ENCODE measurements around the gene IL1RAPL2. TPM values are rescaled to one million over a fixed set of nuclear protein-coding genes. Genes with fewer than 3 reads are reported as not detected.
"Not testable (repeated sequence)": the region's sequence is repeated elsewhere in the genome, so short reads cannot be mapped to it uniquely, and the experiment has no call there.

Gene IL1RAPL2
- total and polyA plus RNA-seq, 7 donors, result not detected

DNA sequence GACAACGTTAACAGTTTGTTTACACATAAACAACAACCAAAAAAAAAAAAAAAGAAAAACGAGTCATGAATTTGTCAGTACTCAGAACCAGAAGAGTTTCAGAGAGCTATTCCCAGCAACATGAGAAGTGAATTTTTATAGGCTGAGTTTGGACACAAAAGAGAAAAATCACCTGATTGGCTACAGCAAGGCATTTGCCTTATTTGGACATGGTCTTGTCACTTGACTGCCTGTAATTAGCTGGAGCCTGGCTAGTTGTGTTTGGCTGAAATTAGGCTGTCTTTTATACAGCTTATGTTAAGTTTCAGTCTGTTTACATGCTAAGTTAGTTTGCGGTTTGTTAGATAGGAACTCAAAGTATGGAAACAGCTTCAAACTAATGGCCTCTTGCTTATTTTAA is 655.4 kb downstream of the IL1RAPL2 start:
- ATAC-seq, result no peak
- 77 to 92% (median 82%) methylated on average over 3 of the region's 3 CpGs for WGBS, 3 donors

DNA sequence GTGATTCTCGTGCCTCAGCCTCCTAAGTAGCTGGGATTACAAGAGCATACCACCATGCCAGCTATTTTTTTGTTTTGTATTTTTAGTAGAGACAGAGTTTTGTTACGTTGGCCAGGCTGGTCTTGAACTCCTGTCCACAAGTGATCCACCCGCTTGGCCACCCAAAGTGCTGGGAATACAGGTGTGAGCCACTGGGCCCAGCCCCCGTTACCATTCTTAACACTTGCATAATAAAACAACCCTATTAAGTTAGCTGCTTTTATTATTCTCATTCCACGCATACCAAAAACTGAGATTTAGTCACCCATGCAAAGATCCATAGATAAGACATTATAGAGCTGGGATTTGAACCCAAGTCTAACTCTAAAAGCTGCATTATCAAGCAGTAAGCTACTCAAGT is 660.5 kb downstream of the IL1RAPL2 start:
- DNase-seq (no peak), ATAC-seq (no peak)
- TF ChIP-seq, protein P1, sequence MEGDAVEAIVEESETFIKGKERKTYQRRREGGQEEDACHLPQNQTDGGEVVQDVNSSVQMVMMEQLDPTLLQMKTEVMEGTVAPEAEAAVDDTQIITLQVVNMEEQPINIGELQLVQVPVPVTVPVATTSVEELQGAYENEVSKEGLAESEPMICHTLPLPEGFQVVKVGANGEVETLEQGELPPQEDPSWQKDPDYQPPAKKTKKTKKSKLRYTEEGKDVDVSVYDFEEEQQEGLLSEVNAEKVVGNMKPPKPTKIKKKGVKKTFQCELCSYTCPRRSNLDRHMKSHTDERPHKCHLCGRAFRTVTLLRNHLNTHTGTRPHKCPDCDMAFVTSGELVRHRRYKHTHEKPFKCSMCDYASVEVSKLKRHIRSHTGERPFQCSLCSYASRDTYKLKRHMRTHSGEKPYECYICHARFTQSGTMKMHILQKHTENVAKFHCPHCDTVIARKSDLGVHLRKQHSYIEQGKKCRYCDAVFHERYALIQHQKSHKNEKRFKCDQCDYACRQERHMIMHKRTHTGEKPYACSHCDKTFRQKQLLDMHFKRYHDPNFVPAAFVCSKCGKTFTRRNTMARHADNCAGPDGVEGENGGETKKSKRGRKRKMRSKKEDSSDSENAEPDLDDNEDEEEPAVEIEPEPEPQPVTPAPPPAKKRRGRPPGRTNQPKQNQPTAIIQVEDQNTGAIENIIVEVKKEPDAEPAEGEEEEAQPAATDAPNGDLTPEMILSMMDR (IDR thresholded peaks at IDR 0.05), result no peak
- no peak overlapping the region for H3K4me3 ChIP-seq
- WGBS, 3 donors, result 77 to 94% (median 85%) methylated on average over 5 of the region's 5 CpGs
- intact Hi-C loops (cut with DNase I), result no loop called here
- no peaks in the 10 kb centered on the region for H3K4me1 ChIP-seq
- H3K36me3 ChIP-seq (ENCODE audit: insufficient read depth in 1 of 2, low read depth in 1 of 2), result no peaks in the 10 kb centered on the region
- H3K9me3 ChIP-seq, result no peaks in the 10 kb centered on the region
- H3K27me3 ChIP-seq (ENCODE audit: insufficient read depth in 3 of 3, low read length in 2 of 3), result peaks cover 0 to 15% (median 0%) of the 10 kb centered on the region in 3 donors
- H3K27ac ChIP-seq, result no peak overlapping the region

More for the DNA sequence above, 655.4 kb downstream of the IL1RAPL2 start:
- no peaks in the 10 kb centered on the region for H3K4me1 ChIP-seq
- H3K36me3 ChIP-seq (ENCODE audit: insufficient read depth in 1 of 2, low read depth in 1 of 2), result no peaks in the 10 kb centered on the region
- no peak overlapping the region for H3K4me3 ChIP-seq
- TF ChIP-seq, protein P1 (IDR thresholded peaks at IDR 0.05), result no peak
- intact Hi-C loops (cut with DNase I), result no loop called here
- no peak for DNase-seq
- H3K9me3 ChIP-seq, result no peaks in the 10 kb centered on the region
- H3K27me3 ChIP-seq (ENCODE audit: insufficient read depth in 3 of 3, low read length in 2 of 3), result peaks cover 0 to 15% (median 0%) of the 10 kb centered on the region in 3 donors
- no peak overlapping the region for H3K27ac ChIP-seq

DNA sequence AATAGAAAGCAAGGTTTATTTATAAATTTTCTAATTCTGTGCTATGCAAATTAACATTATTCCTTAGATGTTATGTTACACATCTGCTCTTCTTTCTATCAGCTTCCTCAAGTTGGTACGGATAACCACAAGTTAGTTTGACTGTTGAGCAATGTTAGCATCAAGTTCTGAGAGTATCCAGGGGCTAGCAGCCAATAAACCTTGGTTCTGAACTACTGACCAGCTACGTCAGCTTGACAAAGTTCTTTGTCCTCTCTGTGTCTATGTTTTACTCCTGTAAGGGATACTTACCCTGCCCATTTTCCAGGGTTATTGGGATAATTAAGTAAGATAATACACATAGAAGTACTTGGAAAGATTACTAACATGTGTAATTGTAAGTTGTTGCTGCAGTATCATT is 662.6 kb downstream of the IL1RAPL2 start:
- WGBS, 3 donors, result 52 to 82% (median 61%) methylated on average over 2 of the region's 2 CpGs
- intact Hi-C loops (cut with DNase I), result no loop called here

DNA sequence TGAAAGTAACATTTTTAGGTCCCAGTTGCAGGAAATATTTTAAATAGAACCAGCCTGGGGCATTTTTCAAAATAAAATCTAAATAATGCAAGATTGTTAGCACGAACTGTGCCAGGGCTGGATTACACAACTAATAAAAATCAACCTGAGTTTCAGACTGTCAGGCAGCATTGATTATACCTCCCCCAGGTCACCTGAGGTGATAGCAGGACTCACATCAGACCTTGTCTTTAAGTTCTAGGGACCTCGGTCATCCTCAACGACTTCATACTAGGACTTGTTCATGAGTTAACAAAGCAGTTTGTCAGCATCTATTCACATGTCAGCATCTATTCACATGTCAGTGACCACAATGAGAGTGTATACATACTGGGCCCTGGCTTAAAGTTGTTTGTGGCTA is 663.1 kb downstream of the IL1RAPL2 start:
- TF ChIP-seq, protein P1 (IDR thresholded peaks at IDR 0.05), result no peak
- no peak for ATAC-seq
- Histone ChIP-seq H3K9me3 (no peaks in the 10 kb centered on the region), H3K4me1 (no peaks in the 10 kb centered on the region), H3K27me3 (ENCODE audit: insufficient read depth in 3 of 3, low read length in 2 of 3) (peaks cover 0 to 2% (median 0%) of the 10 kb centered on the region in 3 donors), H3K27ac (no peak overlapping the region), H3K4me3 (no peak overlapping the region), H3K36me3 (ENCODE audit: insufficient read depth in 1 of 2, low read depth in 1 of 2) (no peaks in the 10 kb centered on the region)
- no peak for DNase-seq
- WGBS, 3 donors, result 74 to 91% (median 84%) methylated on average over 3 of the region's 3 CpGs
- intact Hi-C loops (cut with DNase I), result no loop called here

More for the DNA sequence above, 662.6 kb downstream of the IL1RAPL2 start:
- DNase-seq (no peak), ATAC-seq (no peak)
- H3K27me3 ChIP-seq (ENCODE audit: insufficient read depth in 3 of 3, low read length in 2 of 3), result peaks cover 0 to 4% (median 0%) of the 10 kb centered on the region in 3 donors
- TF ChIP-seq, protein P1 (IDR thresholded peaks at IDR 0.05), result no peak
- H3K4me3 ChIP-seq, result no peak overlapping the region
- H3K27ac ChIP-seq, result no peak overlapping the region
- H3K36me3 ChIP-seq (ENCODE audit: insufficient read depth in 1 of 2, low read depth in 1 of 2), result no peaks in the 10 kb centered on the region
- H3K4me1 ChIP-seq, result no peaks in the 10 kb centered on the region
- no peaks in the 10 kb centered on the region for H3K9me3 ChIP-seq

DNA sequence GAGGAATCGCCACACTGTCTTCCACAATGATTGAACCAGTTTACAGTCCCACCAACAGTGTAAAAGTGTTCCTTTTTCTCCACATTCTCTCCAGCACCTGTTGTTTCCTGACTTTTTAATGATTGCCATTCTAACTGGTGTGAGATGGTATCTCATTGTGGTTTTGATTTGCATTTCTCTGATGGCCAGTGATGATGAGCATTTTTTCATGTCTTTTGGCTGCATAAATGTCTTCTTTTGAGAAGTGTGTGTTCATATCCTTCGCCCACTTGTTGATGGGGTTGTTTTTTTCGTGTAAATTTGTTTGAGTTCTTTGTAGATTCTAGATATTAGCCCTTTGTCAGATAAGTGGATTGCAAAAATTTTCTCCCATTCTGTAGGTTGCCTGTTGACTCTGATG is 671.4 kb downstream of the IL1RAPL2 start:
- H3K4me1 ChIP-seq; H3K9me3 ChIP-seq; H3K27ac ChIP-seq; H3K27me3 ChIP-seq (ENCODE audit: insufficient read depth in 3 of 3, low read length in 2 of 3); H3K36me3 ChIP-seq (ENCODE audit: insufficient read depth in 1 of 2, low read depth in 1 of 2); intact Hi-C loops (cut with DNase I); ATAC-seq; H3K4me3 ChIP-seq; DNase-seq: not testable (repeated sequence)
- WGBS, 3 donors, result 64 to 89% (median 88%) methylated on average over 3 of the region's 3 CpGs

All from psoas muscle (tissue), 8 donors.